ENCODE data around the gene GALNT11. TPM values are rescaled to one million over a fixed set of nuclear protein-coding genes. Genes with fewer than 3 reads are reported as not detected.

Gene GALNT11
- polyA plus RNA-seq, 1 donor (not counting 4 experiments of a cell fraction or from before 2014, with no cell fraction given): 42.3 TPM

DNA sequence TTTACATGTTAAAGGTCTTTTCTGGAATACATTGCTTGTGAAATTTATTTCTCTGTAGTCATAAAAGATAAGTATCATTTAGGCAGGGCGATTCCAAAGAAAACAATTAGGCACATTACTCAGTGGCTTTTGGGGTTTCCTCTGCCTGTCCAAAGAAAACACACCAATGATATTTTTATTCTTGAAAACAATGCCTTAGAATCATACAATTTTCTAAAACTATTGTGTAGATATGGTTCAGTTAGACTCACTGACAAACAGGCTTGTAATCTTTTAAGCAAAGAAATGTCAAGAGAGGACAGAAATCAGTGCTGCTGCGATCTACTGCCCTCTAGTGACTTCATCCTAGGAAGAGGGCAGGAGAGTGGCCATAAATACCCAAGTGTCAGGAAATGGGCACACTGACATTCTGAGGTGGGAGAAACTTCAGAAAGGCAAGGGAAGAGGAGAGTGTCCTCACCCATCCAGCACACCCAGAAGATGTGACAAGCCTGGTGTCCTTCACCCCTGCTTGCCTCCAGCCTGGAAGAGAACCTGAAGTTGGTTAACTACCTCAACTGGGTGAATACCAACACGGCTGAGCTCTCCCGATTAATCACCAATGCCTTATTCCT lies 120.5 kb downstream of the GALNT11 start:
- H3K36me3 ChIP-seq (ENCODE audit: control insufficient read depth in 2 of 2, extremely low read depth in 1 of 2, insufficient read depth in 2 of 2, low read length in 2 of 2): peaks cover 21 to 22% of the 10 kb centered on the region in 2 experiments
- no peak overlapping the region for H3K9ac ChIP-seq (ENCODE audit: control insufficient read depth, extremely low read depth, insufficient read depth, low read length)
- DNase-seq (ENCODE audit: low read depth, low spot score): no peak
- dilution Hi-C loops (cut with MboI; ENCODE audit: extremely low pct_ligation_motif_present, low sequenced_read_pairs): no loop called here
- no peak overlapping the region for H3K4me3 ChIP-seq (ENCODE audit: control insufficient read depth in 2 of 3, extremely low read depth in 1 of 3, insufficient read depth in 2 of 3, low read depth in 1 of 3, low read length in 3 of 3)
- no peaks in the 10 kb centered on the region for H3K27me3 ChIP-seq (ENCODE audit: control insufficient read depth, extremely low read depth, insufficient read depth, low read length)
- H4K20me1 ChIP-seq (ENCODE audit: control insufficient read depth, extremely low read depth, insufficient read depth, low read length): no peaks in the 10 kb centered on the region
- peak; percentile 73 for FAIRE-seq
- no peaks in the 10 kb centered on the region for H3K9me3 ChIP-seq (ENCODE audit: control insufficient read depth, low read depth, low read length)
- no peaks in the 10 kb centered on the region for H3K79me2 ChIP-seq (ENCODE audit: control insufficient read depth, insufficient read depth, low read length)
- TF ChIP-seq, protein P1, sequence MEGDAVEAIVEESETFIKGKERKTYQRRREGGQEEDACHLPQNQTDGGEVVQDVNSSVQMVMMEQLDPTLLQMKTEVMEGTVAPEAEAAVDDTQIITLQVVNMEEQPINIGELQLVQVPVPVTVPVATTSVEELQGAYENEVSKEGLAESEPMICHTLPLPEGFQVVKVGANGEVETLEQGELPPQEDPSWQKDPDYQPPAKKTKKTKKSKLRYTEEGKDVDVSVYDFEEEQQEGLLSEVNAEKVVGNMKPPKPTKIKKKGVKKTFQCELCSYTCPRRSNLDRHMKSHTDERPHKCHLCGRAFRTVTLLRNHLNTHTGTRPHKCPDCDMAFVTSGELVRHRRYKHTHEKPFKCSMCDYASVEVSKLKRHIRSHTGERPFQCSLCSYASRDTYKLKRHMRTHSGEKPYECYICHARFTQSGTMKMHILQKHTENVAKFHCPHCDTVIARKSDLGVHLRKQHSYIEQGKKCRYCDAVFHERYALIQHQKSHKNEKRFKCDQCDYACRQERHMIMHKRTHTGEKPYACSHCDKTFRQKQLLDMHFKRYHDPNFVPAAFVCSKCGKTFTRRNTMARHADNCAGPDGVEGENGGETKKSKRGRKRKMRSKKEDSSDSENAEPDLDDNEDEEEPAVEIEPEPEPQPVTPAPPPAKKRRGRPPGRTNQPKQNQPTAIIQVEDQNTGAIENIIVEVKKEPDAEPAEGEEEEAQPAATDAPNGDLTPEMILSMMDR (optimal IDR thresholded peaks at IDR 0.05 in 1 of 3, IDR thresholded peaks at IDR 0.05 in 1 of 3, conservative IDR thresholded peaks at IDR 0.05 in 1 of 3; ENCODE audit: extremely low read depth in 1 of 3, insufficient read depth in 2 of 3, low read length in 3 of 3): peak; percentile 60 to 74 (median 61)
- no peak for TF ChIP-seq EZH2 (IDR thresholded peaks at IDR 0.05; ENCODE audit: low read length)
- no peak overlapping the region for H3K27ac ChIP-seq (ENCODE audit: control insufficient read depth, insufficient read depth, low read length)
- no peaks in the 10 kb centered on the region for H3K9me1 ChIP-seq (ENCODE audit: control insufficient read depth, extremely low read depth, insufficient read depth, low read length)
- H3K4me1 ChIP-seq (ENCODE audit: control insufficient read depth, extremely low read depth, insufficient read depth, low read length): no peaks in the 10 kb centered on the region
- no peak overlapping the region for H2AFZ ChIP-seq (ENCODE audit: control insufficient read depth, low read length)
- no peak overlapping the region for H3K4me2 ChIP-seq (ENCODE audit: control insufficient read depth, extremely low read depth, insufficient read depth, low read depth, low read length)

DNA sequence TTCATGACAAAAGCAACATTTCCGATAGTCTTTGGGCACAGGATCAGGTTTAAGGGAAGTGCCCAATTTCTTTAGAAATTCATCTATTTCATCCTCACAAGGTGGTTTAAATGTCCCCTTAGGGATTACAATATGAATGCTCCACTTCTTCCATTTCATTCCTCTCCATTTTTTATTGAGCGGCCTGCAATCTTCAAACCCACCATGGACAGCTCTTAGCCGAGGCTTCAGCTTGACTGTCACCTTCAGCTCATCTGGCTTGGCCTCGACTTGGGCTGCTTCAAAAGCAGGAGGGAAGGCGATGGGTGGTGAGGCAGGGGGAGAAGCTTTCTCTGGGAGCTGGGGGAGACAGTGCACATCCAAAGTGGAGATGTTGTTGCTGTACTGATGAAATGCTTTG lies 123.2 kb downstream of the GALNT11 start:
- Histone ChIP-seq H3K36me3 (ENCODE audit: control insufficient read depth in 2 of 2, extremely low read depth in 1 of 2, insufficient read depth in 2 of 2, low read length in 2 of 2) (peaks cover 28 to 32% of the 10 kb centered on the region in 2 experiments), H3K9me3 (ENCODE audit: control insufficient read depth, low read depth, low read length) (no peaks in the 10 kb centered on the region), H2AFZ (ENCODE audit: control insufficient read depth, low read length) (no peak overlapping the region), H3K79me2 (ENCODE audit: control insufficient read depth, insufficient read depth, low read length) (no peaks in the 10 kb centered on the region), H3K4me3 (ENCODE audit: control insufficient read depth in 2 of 3, extremely low read depth in 1 of 3, insufficient read depth in 2 of 3, low read depth in 1 of 3, low read length in 3 of 3) (no peak overlapping the region), H3K27ac (ENCODE audit: control insufficient read depth, insufficient read depth, low read length) (no peak overlapping the region), H3K9ac (ENCODE audit: control insufficient read depth, extremely low read depth, insufficient read depth, low read length) (no peak overlapping the region), H3K4me2 (ENCODE audit: control insufficient read depth, extremely low read depth, insufficient read depth, low read depth, low read length) (no peak overlapping the region), H3K27me3 (ENCODE audit: control insufficient read depth, extremely low read depth, insufficient read depth, low read length) (no peaks in the 10 kb centered on the region), H3K9me1 (ENCODE audit: control insufficient read depth, extremely low read depth, insufficient read depth, low read length) (no peaks in the 10 kb centered on the region), H3K4me1 (ENCODE audit: control insufficient read depth, extremely low read depth, insufficient read depth, low read length) (no peaks in the 10 kb centered on the region), H4K20me1 (ENCODE audit: control insufficient read depth, extremely low read depth, insufficient read depth, low read length) (no peaks in the 10 kb centered on the region)
- FAIRE-seq: no peak
- dilution Hi-C loops (cut with MboI; ENCODE audit: extremely low pct_ligation_motif_present, low sequenced_read_pairs): no loop called here
- no peak for DNase-seq (ENCODE audit: low read depth, low spot score)
- TF ChIP-seq, protein P1 (optimal IDR thresholded peaks at IDR 0.05 in 1 of 3, IDR thresholded peaks at IDR 0.05 in 1 of 3, conservative IDR thresholded peaks at IDR 0.05 in 1 of 3; ENCODE audit: extremely low read depth in 1 of 3, insufficient read depth in 2 of 3, low read length in 3 of 3): no peak
- no peak for TF ChIP-seq EZH2 (IDR thresholded peaks at IDR 0.05; ENCODE audit: low read length)
